Brain microvascular endothelial cell (primary cell): ENCODE measurements around the gene LMBR1.

ENCODE experiments used
- DNase-seq: peaks from one replicate; pipeline ENCODE4 v3.0.0-alpha.2; 2020
- H3K27ac ChIP-seq: fragments of 250-450 bp; sonication (Bioruptor Pico); 2 replicates; pipeline ENCODE4 v1.5.1; 2020; ENCODE audit warnings: mild to moderate bottlenecking, moderate library complexity
- H3K27me3 ChIP-seq: fragments of 250-450 bp; sonication (Bioruptor Pico); replicated peaks from 2 replicates; pipeline ENCODE4 v1.5.1; 2020; ENCODE audit warnings: mild to moderate bottlenecking
- H3K36me3 ChIP-seq: fragments of 250-450 bp; sonication (Bioruptor Pico); replicated peaks from 2 replicates; pipeline ENCODE4 v1.5.1; 2020; ENCODE audit warnings: mild to moderate bottlenecking
- H3K4me3 ChIP-seq: 2 replicates; pipeline ENCODE4 v1.5.1; 2011; ENCODE audit warnings: low read depth, mild to moderate bottlenecking, control low read depth, low read length, moderate library complexity
- CTCF ChIP-seq: IDR thresholded peaks from 2 replicates; pipeline ENCODE4 v1.5.1; 2011; ENCODE audit warnings: low read depth, mild to moderate bottlenecking, moderate library complexity, low read length, control low read depth, inconsistent platforms; ENCODE audit errors: missing control alignments
- in situ Hi-C: cut with HindIII; loops from 2 replicates; pipeline ENCODE4 v1.10.0; 2017; ENCODE audit warnings: low sequenced_read_pairs, low pct_ligation_motif_present

Gene LMBR1

GRCh38 chr7:156667110-156667426, 225.9 kb downstream of the LMBR1 start:
- in situ Hi-C loops, result no loop called here
- Histone ChIP-seq H3K27me3 (no peaks in the 10 kb centered on the region), H3K4me3 (no peak overlapping the region), H3K36me3 (no peaks in the 10 kb centered on the region), H3K27ac (no peak overlapping the region)
- no peak for TF ChIP-seq CTCF
- no peak for DNase-seq

- in situ Hi-C loops, result no loop called here
- H3K27me3 ChIP-seq, result no peaks in the 10 kb centered on the region
- H3K4me3 ChIP-seq, result no peak overlapping the region
- no peak for DNase-seq
- no peak for TF ChIP-seq CTCF
- no peak overlapping the region for H3K27ac ChIP-seq
- H3K36me3 ChIP-seq, result no peaks in the 10 kb centered on the region
Observed at GRCh38 chr7:156666368-156667109, 226.4 kb downstream of the LMBR1 start.

DNA sequence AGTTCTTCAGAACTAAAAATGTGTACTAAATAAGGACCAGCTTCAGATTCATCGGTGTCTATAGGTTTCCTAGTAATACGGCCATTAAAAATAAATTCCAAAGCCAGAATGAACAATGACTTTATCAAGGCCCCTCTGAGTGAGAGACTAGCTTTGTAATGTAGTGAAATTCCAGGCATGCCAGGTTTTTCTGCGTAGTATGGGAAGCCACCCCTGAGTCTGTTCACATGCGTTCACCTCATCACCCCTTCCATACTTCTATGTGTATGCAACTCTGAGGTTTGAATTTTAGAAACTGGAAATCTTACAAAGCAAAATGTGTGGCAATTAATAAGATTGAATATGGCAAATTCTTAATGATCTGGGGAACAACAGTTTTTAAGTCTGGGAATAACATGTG, 227.9 kb downstream of the LMBR1 start:
- Histone ChIP-seq H3K4me3 (no peak overlapping the region), H3K36me3 (no peaks in the 10 kb centered on the region), H3K27ac (no peak overlapping the region), H3K27me3 (no peaks in the 10 kb centered on the region)
- peak; percentile 16 for DNase-seq
- TF ChIP-seq CTCF, result no peak
- in situ Hi-C loops, result no loop called here

DNA sequence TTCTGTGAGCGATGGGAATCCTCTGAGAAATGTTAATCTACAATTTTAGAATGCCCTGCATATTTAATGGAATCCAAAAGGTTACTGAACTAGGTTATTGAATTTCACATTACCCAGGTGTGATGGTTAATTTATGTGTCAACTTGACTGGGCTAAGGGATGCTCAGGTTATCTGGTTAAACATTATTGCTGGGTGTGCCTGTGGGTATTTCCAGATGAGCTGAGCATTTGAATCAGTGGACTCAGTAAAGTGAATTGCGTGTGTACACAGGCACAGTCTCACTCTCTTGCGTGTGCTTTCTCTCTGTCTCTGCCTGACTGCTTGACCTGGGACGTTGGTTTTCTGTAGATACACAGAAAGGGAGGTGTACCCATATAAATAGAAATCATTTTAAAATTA, 230.7 kb downstream of the LMBR1 start:
- in situ Hi-C loops, result no loop called here
- no peaks in the 10 kb centered on the region for H3K36me3 ChIP-seq
- H3K27ac ChIP-seq, result no peak overlapping the region
- H3K4me3 ChIP-seq, result no peak overlapping the region
- no peak for DNase-seq
- H3K27me3 ChIP-seq, result no peaks in the 10 kb centered on the region
- TF ChIP-seq CTCF, result no peak

DNA sequence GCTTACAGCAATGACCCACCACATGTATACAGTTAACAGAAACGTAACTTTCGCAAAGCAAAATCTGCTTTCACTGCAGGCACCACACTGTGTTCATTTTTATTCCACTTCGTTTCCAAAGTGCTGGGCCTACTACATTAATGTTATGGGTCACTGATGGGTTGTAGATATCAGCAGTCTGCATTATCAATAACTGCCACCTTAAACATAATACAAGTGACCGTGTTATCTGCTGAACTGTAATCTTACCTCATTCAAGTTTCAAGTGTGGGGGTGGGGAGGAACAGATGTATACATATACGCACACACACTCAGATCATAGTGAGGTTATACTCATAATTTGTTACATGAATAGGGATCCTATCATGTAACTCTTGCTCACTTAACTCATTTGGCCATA, 231.3 kb downstream of the LMBR1 start:
- in situ Hi-C loops, result no loop called here
- no peak overlapping the region for H3K4me3 ChIP-seq
- no peaks in the 10 kb centered on the region for H3K27me3 ChIP-seq
- no peaks in the 10 kb centered on the region for H3K36me3 ChIP-seq
- TF ChIP-seq CTCF, result no peak
- H3K27ac ChIP-seq, result no peak overlapping the region
- DNase-seq, result no peak

- Histone ChIP-seq H3K27me3 (no peaks in the 10 kb centered on the region), H3K36me3 (no peaks in the 10 kb centered on the region), H3K4me3 (no peak overlapping the region), H3K27ac (no peak overlapping the region)
- no peak for DNase-seq
- in situ Hi-C loops, result no loop called here
- TF ChIP-seq CTCF, result no peak
Observed at GRCh38 chr7:156659961-156660360, 233.0 kb downstream of the LMBR1 start.
